ENCODE measurements around the gene ZNF524. TPM values are rescaled to one million over a fixed set of nuclear protein-coding genes. Genes with fewer than 3 reads are reported as not detected.
A peak's percentile ranks its signal among the peaks of the same experiment; 100 is the strongest.

The ZNF524 gene
- total and polyA plus RNA-seq, 9 of the 15 experiments (the other 6 are each of a cell fraction or from before 2014, with no cell fraction given), result 0.08 to 15.6 (median 2.9) TPM

- TF ChIP-seq RBM22 (IDR thresholded peaks at IDR 0.05; ENCODE audit: low read depth, low read length, poor library complexity, severe bottlenecking), result no peak
Observed at GRCh38 chr19:55584871-55585270, 15.2 kb upstream of the ZNF524 start (continued).

GRCh38 chr19:55585658-55586339, 14.3 kb upstream of the ZNF524 start:
- no peak overlapping the region for H3K27ac ChIP-seq (ENCODE audit: extremely low read depth, low read depth, low read length)
- peak in 2 of 4 experiments; percentile 50 to 52 for DNase-seq (ENCODE audit: extremely low read depth in 1 of 4, low spot score in 3 of 4)
- H3K4me2 ChIP-seq (ENCODE audit: insufficient read depth, low read length), result no peak overlapping the region
- H2AFZ ChIP-seq (ENCODE audit: low read depth, low read length), result 0 out of 2 replicates have a peak overlapping the region, but pooled peaks have one; percentile 28
- H3K36me3 ChIP-seq (ENCODE audit: control insufficient read depth, insufficient read depth, low read length), result no peaks in the 10 kb centered on the region
- in situ Hi-C loops (cut with MboI), result no loop called here
- CTCF ChIA-PET (ENCODE audit: low intra/inter-chr PET ratio), result no interaction called here
- no peak for FAIRE-seq
- POLR2A ChIA-PET, result no interaction called here
- peaks cover 13 to 32% of the 10 kb centered on the region in 2 experiments; a peak in 3 of 5 replicates for H3K4me1 ChIP-seq (replicated peaks in 1 of 2; ENCODE audit: control insufficient read depth in 2 of 2, insufficient read depth in 2 of 2, low read length in 2 of 2)
- 28% methylated on average over 30 of the region's 36 CpGs for WGBS (ENCODE audit: insufficient coverage, low coverage, missing lambda C conversion rate)
- H3K9ac ChIP-seq (ENCODE audit: insufficient read depth in 1 of 2, low read depth in 2 of 2, low read length in 2 of 2), result no peak overlapping the region; a peak in 1 of 4 replicates
- ATAC-seq, result no peak
- H3K9me3 ChIP-seq (replicated peaks; ENCODE audit: control insufficient read depth, insufficient read depth, low read depth, low read length), result no peaks in the 10 kb centered on the region
- no peak overlapping the region for H3K4me3 ChIP-seq
- H4K20me1 ChIP-seq (replicated peaks; ENCODE audit: control insufficient read depth, insufficient read depth, low read length), result 0 out of 2 replicates have a peak, but pooled peaks cover 6% of the 10 kb centered on the region
- H3K79me2 ChIP-seq (ENCODE audit: control insufficient read depth, insufficient read depth, low read length), result no peaks in the 10 kb centered on the region
- no peaks in the 10 kb centered on the region for H3K9me1 ChIP-seq (ENCODE audit: control insufficient read depth, insufficient read depth, low read length)
- H3K27me3 ChIP-seq (ENCODE audit: control insufficient read depth in 2 of 2, insufficient read depth in 2 of 2, low read length in 2 of 2), result peaks cover 8 to 12% of the 10 kb centered on the region in 2 experiments; a peak in 4 of 5 replicates
- intact Hi-C loops (cut with micrococcal nuclease), result no loop called here
- no TSS peak for BruUV-seq (replicated peaks)
- TF ChIP-seq RAD51 (IDR thresholded peaks at IDR 0.05; ENCODE audit: borderline replicate concordance, low read depth) (0 out of 2 replicates have a peak, but pooled peaks have one; percentile 30), HOMEZ (CRISPR knock-in tag; IDR thresholded peaks at IDR 0.05) (no peak), SIN3B (IDR thresholded peaks at IDR 0.05; ENCODE audit: low read depth) (no peak), ZNF217 (CRISPR knock-in tag; IDR thresholded peaks at IDR 0.05) (no peak), MYNN (IDR thresholded peaks at IDR 0.05) (no peak), MYNN (CRISPR knock-in tag; IDR thresholded peaks at IDR 0.05) (no peak), USF2 (CRISPR knock-in tag; IDR thresholded peaks at IDR 0.05) (no peak), ZNF23 (CRISPR knock-in tag; IDR thresholded peaks at IDR 0.05) (no peak), DACH1 (IDR thresholded peaks at IDR 0.05; ENCODE audit: partially characterized antibody) (no peak), GATA2 (CRISPR knock-in tag; IDR thresholded peaks at IDR 0.05) (no peak), THRB (CRISPR knock-in tag; conservative IDR thresholded peaks at IDR 0.05) (no peak), ZNF121 (CRISPR knock-in tag; conservative IDR thresholded peaks at IDR 0.05) (no peak), RUNX1 (IDR thresholded peaks at IDR 0.05; ENCODE audit: low read depth) (no peak), ARID1B (IDR thresholded peaks at IDR 0.05) (no peak), HMGXB4 (CRISPR knock-in tag; IDR thresholded peaks at IDR 0.05) (no peak), MED1 (CRISPR knock-in tag; IDR thresholded peaks at IDR 0.05; ENCODE audit: borderline replicate concordance) (no peak)
